AG10803 (cell line): ENCODE measurements around the gene PRICKLE2.

Experiments
- DNase-seq: peaks from one replicate; pipeline ENCODE4 v3.0.0; 2010; ENCODE audit warnings: low read depth
- H3K4me3 ChIP-seq: 2 replicates; pipeline ENCODE4 v1.5.1; 2011; ENCODE audit warnings: mild to moderate bottlenecking, low read length, control low read depth
- TF ChIP-seq, protein P1 (sequence below): conservative IDR thresholded peaks from 2 replicates; pipeline ENCODE4 v1.5.1; 2011; ENCODE audit warnings: mild to moderate bottlenecking, low read length, control low read depth, inconsistent platforms

Gene PRICKLE2

GRCh38 chr3:64151342-64151871 lies 73.9 kb downstream of the PRICKLE2 start:
- H3K4me3 ChIP-seq, result no peak overlapping the region
- DNase-seq, result no peak

GRCh38 chr3:64150623-64151207 lies 74.6 kb downstream of the PRICKLE2 start:
- H3K4me3 ChIP-seq, result no peak overlapping the region
- peak; percentile 89 for DNase-seq
- TF ChIP-seq, protein P1, sequence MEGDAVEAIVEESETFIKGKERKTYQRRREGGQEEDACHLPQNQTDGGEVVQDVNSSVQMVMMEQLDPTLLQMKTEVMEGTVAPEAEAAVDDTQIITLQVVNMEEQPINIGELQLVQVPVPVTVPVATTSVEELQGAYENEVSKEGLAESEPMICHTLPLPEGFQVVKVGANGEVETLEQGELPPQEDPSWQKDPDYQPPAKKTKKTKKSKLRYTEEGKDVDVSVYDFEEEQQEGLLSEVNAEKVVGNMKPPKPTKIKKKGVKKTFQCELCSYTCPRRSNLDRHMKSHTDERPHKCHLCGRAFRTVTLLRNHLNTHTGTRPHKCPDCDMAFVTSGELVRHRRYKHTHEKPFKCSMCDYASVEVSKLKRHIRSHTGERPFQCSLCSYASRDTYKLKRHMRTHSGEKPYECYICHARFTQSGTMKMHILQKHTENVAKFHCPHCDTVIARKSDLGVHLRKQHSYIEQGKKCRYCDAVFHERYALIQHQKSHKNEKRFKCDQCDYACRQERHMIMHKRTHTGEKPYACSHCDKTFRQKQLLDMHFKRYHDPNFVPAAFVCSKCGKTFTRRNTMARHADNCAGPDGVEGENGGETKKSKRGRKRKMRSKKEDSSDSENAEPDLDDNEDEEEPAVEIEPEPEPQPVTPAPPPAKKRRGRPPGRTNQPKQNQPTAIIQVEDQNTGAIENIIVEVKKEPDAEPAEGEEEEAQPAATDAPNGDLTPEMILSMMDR, result no peak

More at GRCh38 chr3:64151342-64151871, 73.9 kb downstream of the PRICKLE2 start:
- TF ChIP-seq, protein P1, result no peak

- DNase-seq, result no peak
- no peak overlapping the region for H3K4me3 ChIP-seq
- TF ChIP-seq, protein P1, result no peak
Measured at GRCh38 chr3:64149886-64150285, 75.4 kb downstream of the PRICKLE2 start.

DNA sequence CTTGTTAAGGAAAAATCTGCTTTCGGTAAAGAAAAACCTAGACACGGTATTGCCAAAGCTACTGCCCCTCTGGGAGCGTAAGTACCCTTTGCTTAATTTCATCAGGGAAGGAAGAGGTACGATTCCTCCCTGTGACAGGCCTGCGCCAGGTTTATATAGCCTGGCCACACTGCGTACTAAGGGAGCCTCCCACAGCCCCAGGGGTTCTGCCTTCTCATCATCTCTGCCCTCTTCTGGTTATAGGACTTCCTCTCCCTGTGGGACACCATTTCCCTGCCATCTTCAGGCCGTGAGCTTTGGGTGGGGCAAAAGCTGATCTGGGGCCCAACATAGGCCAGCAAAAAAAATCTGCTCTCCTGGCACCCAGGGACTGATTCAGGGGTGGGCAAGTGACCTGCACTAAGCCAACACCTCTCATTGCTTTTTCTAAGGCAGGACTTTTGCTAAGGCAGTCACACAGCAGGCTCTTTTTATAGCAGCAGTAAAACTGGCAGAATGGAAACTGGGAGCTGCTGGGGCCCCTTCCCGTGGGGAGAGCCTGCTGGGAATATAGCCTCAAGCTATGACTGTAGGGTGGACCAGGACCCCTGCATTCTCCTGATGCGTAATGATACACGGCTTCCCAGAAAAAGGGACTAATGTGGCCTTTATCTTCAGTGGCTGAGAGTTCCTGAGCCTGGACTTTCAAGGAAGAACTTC lies 76.2 kb downstream of the PRICKLE2 start:
- TF ChIP-seq, protein P1, result no peak
- DNase-seq, result no peak
- no peak overlapping the region for H3K4me3 ChIP-seq

DNA sequence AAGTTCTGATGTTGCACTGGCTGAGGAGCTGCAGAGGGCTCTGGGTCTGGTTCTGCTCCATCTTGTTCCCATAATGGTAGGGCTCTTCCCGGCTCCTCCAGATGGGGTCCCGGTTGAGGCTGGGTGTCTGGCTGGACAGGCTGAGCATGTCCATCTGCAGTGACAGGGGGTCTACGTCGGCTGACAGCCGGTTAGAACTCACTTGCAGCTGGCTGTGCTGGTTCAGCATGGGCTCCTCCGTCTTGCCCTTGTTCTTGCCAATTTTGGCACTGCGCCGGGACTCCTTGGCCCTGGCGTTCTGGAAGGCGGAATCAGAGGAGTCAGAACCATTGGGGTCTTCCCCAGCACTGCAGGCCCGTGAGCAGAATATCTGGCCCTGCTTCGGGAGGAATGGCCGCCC lies 78.1 kb downstream of the PRICKLE2 start:
- no peak for DNase-seq
- TF ChIP-seq, protein P1, result no peak
- no peak overlapping the region for H3K4me3 ChIP-seq

GRCh38 chr3:64145438-64145837 lies 79.8 kb downstream of the PRICKLE2 start:
- H3K4me3 ChIP-seq, result no peak overlapping the region
- TF ChIP-seq, protein P1, result no peak
- no peak for DNase-seq
